IMR-90 (cell line): ENCODE measurements around the gene ARHGAP19. TPM values are rescaled to one million over a fixed set of nuclear protein-coding genes. Genes with fewer than 3 reads are reported as not detected.

Experiments used
- ATAC-seq: fragments of 200-7000 bp; cut with Tn5 transposase; 2 replicates; pipeline ENCODE4 v1.9.1; 2020; ENCODE audit warnings: low read depth, mild to moderate bottlenecking, moderate library complexity
- BruUV-seq: library from RNA; stranded (reverse); fragments of 400-500 nt; replicated peaks from 2 replicates; lab custom pipeline; 2021; lab: Mats Ljungman, UMichigan
- CTCF ChIA-PET: fragments of 300-600 bp; formaldehyde crosslinking; extraction: SDS; loops from one replicate; lab custom pipeline; 2021; ENCODE audit warnings: antibody characterized with exemption; lab: Yijun Ruan, JAX
- POLR2A ChIA-PET: fragments of 300-600 bp; sonication (Branson Sonifier 250); formaldehyde crosslinking; loops from one replicate; lab custom pipeline; 2022; ENCODE audit warnings: antibody characterized with exemption; ENCODE audit not compliant: unreplicated experiment; lab: Charles Lee
- DNase-seq: peaks from one replicate; pipeline ENCODE4 v3.0.0; 2013
- H2AFZ ChIP-seq: replicated peaks from 2 replicates; pipeline ENCODE3; 2013; ENCODE audit warnings: low read length, mild to moderate bottlenecking; ENCODE audit not compliant: poor library complexity
- H2AK5ac ChIP-seq: 2 replicates; pipeline ENCODE4 v1.6.1; 2013; ENCODE audit warnings: low read depth, low read length, inconsistent platforms
- H2AK9ac ChIP-seq: replicated peaks from 2 replicates; pipeline ENCODE3; 2013; ENCODE audit warnings: mild to moderate bottlenecking, low read depth, low read length, moderate library complexity; ENCODE audit not compliant: poor library complexity
- H2BK120ac ChIP-seq: 2 replicates; pipeline ENCODE4 v1.6.1; 2013; ENCODE audit warnings: low read depth, low read length, inconsistent platforms
- H2BK15ac ChIP-seq: 3 replicates; pipeline ENCODE4 v1.6.1; 2013; ENCODE audit warnings: low read depth, low read length, inconsistent platforms
- H2BK20ac ChIP-seq: 2 replicates; pipeline ENCODE4 v1.6.1; 2013; ENCODE audit warnings: low read depth, mild to moderate bottlenecking, inconsistent platforms, low read length, moderate library complexity
- H2BK5ac ChIP-seq: 2 replicates; pipeline ENCODE4 v1.6.1; 2013; ENCODE audit warnings: mild to moderate bottlenecking, low read depth, low read length, inconsistent platforms; ENCODE audit not compliant: poor library complexity, severe bottlenecking
- H3K14ac ChIP-seq: replicated peaks from 2 replicates; pipeline ENCODE4 v1.6.1; 2013; ENCODE audit warnings: low read depth, low read length, inconsistent platforms
- H3K18ac ChIP-seq: 2 replicates; pipeline ENCODE4 v1.6.1; 2013; ENCODE audit warnings: low read depth, low read length, control low read depth
- H3K23ac ChIP-seq: 2 replicates; pipeline ENCODE4 v1.6.1; 2013; ENCODE audit warnings: low read depth, low read length, inconsistent platforms
- H3K27ac ChIP-seq: 2 replicates; pipeline ENCODE4 v1.5.1; 2013; ENCODE audit warnings: mild to moderate bottlenecking, control low read depth, low read length; ENCODE audit not compliant: insufficient read depth
- H3K27me3 ChIP-seq: 2 replicates; pipeline ENCODE4 v1.6.1; 2013; ENCODE audit warnings: low read length; ENCODE audit not compliant: control insufficient read depth, insufficient read depth
- H3K36me3 ChIP-seq: 2 replicates; pipeline ENCODE4 v1.6.1; 2013; ENCODE audit warnings: low read length, mixed read lengths; ENCODE audit not compliant: control insufficient read depth, insufficient read depth
- H3K4ac ChIP-seq: 2 replicates; pipeline ENCODE4 v1.6.1; 2013; ENCODE audit warnings: low read depth, low read length, inconsistent platforms
- H3K4me1 ChIP-seq: 2 replicates; pipeline ENCODE4 v1.6.1; 2013; ENCODE audit warnings: low read length, mixed read lengths; ENCODE audit not compliant: control insufficient read depth, insufficient read depth
- H3K4me2 ChIP-seq: 2 replicates; pipeline ENCODE4 v1.6.1; 2013; ENCODE audit warnings: low read depth, mild to moderate bottlenecking, control low read depth, low read length, moderate library complexity
- H3K4me3 ChIP-seq: 2 replicates; pipeline ENCODE4 v1.5.1; 2013; ENCODE audit warnings: low read depth, mild to moderate bottlenecking, control low read depth, low read length, moderate library complexity; ENCODE audit not compliant: insufficient read depth
- H3K56ac ChIP-seq: 2 replicates; pipeline ENCODE4 v1.6.1; 2013; ENCODE audit warnings: low read length, inconsistent platforms; ENCODE audit not compliant: insufficient read depth; ENCODE audit errors: extremely low read depth
- H3K79me1 ChIP-seq, 2 experiments: 2 replicates each; pipeline ENCODE4 v1.6.1; 2013; ENCODE audit warnings: low read length in 2 of 2, inconsistent platforms in 1 of 2, low read depth in 1 of 2
- H3K9ac ChIP-seq: 2 replicates; pipeline ENCODE4 v1.6.1; 2013; ENCODE audit warnings: low read depth, low read length, control low read depth
- H3K9me1 ChIP-seq: 2 replicates; pipeline ENCODE4 v1.6.1; 2013; ENCODE audit warnings: low read length, inconsistent platforms; ENCODE audit not compliant: insufficient read depth
- H3K9me3 ChIP-seq: 2 replicates; pipeline ENCODE4 v1.6.1; 2013; ENCODE audit warnings: low read length; ENCODE audit not compliant: control insufficient read depth, insufficient read depth
- H4K20me1 ChIP-seq: 2 replicates; pipeline ENCODE4 v1.6.1; 2013; ENCODE audit warnings: low read length, inconsistent platforms; ENCODE audit not compliant: insufficient read depth
- H4K5ac ChIP-seq: 2 replicates; pipeline ENCODE4 v1.6.1; 2013; ENCODE audit warnings: mild to moderate bottlenecking, low read depth, low read length, control low read depth
- H4K8ac ChIP-seq, 2 experiments: 2 replicates each; pipeline ENCODE4 v1.6.1; 2013; ENCODE audit warnings: low read depth in 2 of 2, low read length in 2 of 2, control low read depth in 1 of 2, inconsistent platforms in 1 of 2
- H4K91ac ChIP-seq: 2 replicates; pipeline ENCODE4 v1.6.1; 2013; ENCODE audit warnings: low read depth, low read length, inconsistent platforms; ENCODE audit not compliant: insufficient read depth
- CEBPB ChIP-seq: IDR thresholded peaks from 2 replicates; pipeline ENCODE4 v1.6.1; 2012; ENCODE audit warnings: low read depth, low read length, improper control_type of control experiment
- MAFK ChIP-seq: IDR thresholded peaks from 2 replicates; pipeline ENCODE4 v1.6.1; 2012; ENCODE audit warnings: low read depth, low read length, improper control_type of control experiment
- RFX5 ChIP-seq: IDR thresholded peaks from 2 replicates; pipeline ENCODE4 v1.8.0; 2012; ENCODE audit warnings: low read depth, mild to moderate bottlenecking, low read length, moderate library complexity
- WGBS, 2 experiments: methylation state at CpG; one replicate each; pipeline versions ENCODE4 v1.1.5 to v1.1.7; 2013; ENCODE audit warnings: missing lambda C conversion rate in 2 of 2; ENCODE audit not compliant: insufficient read length in 1 of 2; ENCODE audit errors: extremely low coverage in 2 of 2; 5-methylcytosine and 5-hydroxymethylcytosine counted together
- dilution Hi-C: fragments of 300-500 bp; cut with HindIII; formaldehyde crosslinking; loops from one replicate; pipeline ENCODE4 v1.14.3; 2018; ENCODE audit warnings: low sequenced_read_pairs; ENCODE audit not compliant: unreplicated experiment
- in situ Hi-C: fragments of 300-500 bp; cut with MboI; formaldehyde crosslinking; loops from 3 replicates; pipeline ENCODE4 v1.14.3; 2019; ENCODE audit warnings: low sequenced_read_pairs, inconsistent platforms, mixed read lengths
- intact Hi-C: fragments of 100-400 bp; cut with micrococcal nuclease; formaldehyde crosslinking; loops from 2 replicates; pipeline ENCODE4 v1.10.0; 2022
- polyA plus RNA-seq, 3 experiments: library from polyadenylated mRNA; depleted of rRNA; stranded (reverse); fragments of >200 nt; gene quantifications; 2 replicates each; pipeline ENCODE4 v1.2.3, GENCODE V29; 2012; ENCODE audit warnings: low replicate concordance in 1 of 3
- total RNA-seq: library from RNA; depleted of rRNA; stranded (reverse); fragments of >200 nt; gene quantifications from 2 replicates; pipeline ENCODE4 v1.2.3, GENCODE V29; 2012

The ARHGAP19 gene
- total and polyA plus RNA-seq, 2 of the 4 experiments (the other 2 are of a cell fraction) = 6.3 to 7.0 TPM

- Histone ChIP-seq H3K9me3 (no peaks in the 10 kb centered on the region), H2BK5ac (no peak overlapping the region), H3K4me3 (no peak overlapping the region), H3K4me1 (no peaks in the 10 kb centered on the region), H2BK120ac (no peak overlapping the region), H3K4ac (no peak overlapping the region), H2AFZ (no peak overlapping the region), H3K27ac (no peak overlapping the region), H3K14ac (no peak overlapping the region), H2AK9ac (no peak overlapping the region), H3K4me2 (no peak overlapping the region), H4K91ac (no peak overlapping the region), H4K8ac (no peak overlapping the region), H2BK20ac (no peak overlapping the region), H3K79me1 (no peaks in the 10 kb centered on the region), H3K23ac (no peak overlapping the region), H3K36me3 (no peaks in the 10 kb centered on the region), H3K56ac (no peak overlapping the region), H4K20me1 (no peaks in the 10 kb centered on the region), H3K27me3 (peaks cover 3% of the 10 kb centered on the region; the same call in 1 of the 2 replicates), H4K5ac (no peak overlapping the region), H3K9me1 (no peaks in the 10 kb centered on the region), H3K18ac (no peak overlapping the region), H3K9ac (no peak overlapping the region), H2AK5ac (no peak overlapping the region), H2BK15ac (no peak overlapping the region)
- 85% methylated on average over 5 of the region's 10 CpGs; no CpG with 5 or more reads in 1 of the 2 experiments for WGBS, 2 experiments
- intact Hi-C loops (no loop called here), in situ Hi-C loops (no loop called here), dilution Hi-C loops (no loop called here)
- ATAC-seq (no peak), DNase-seq (no peak)
- ChIA-PET POLR2A (no interaction called here), CTCF (interaction anchor here (0.6 kb wide), 1 partner anchor 29 kb away, joined by 4 read pairs; no protein-coding TSS in a partner anchor)
- no peak for TF ChIP-seq RFX5
- TF ChIP-seq MAFK = no peak
- TF ChIP-seq CEBPB = peak; percentile 23
- BruUV-seq = no TSS peak
Observed at GRCh38 chr10:97307866-97308780, 15.7 kb upstream of the ARHGAP19 start.
